ENCODE measurements around the gene ABCA12. TPM values are rescaled to one million over a fixed set of nuclear protein-coding genes. Genes with fewer than 3 reads are reported as not detected.

ABCA12 gene
- total RNA-seq, 1 donor from 2014 or later = 8.9 TPM

- TF ChIP-seq CTCF (conservative IDR thresholded peaks at IDR 0.05) = no peak
- Mint-ChIP-seq H3K36me3 (no peaks in the 10 kb centered on the region), H3K4me3 (no peak overlapping the region), H3K9me3 (peaks cover 5% of the 10 kb centered on the region), H3K4me1 (ENCODE audit: unreplicated experiment) (no peaks in the 10 kb centered on the region), H3K27ac (no peak overlapping the region), H3K27me3 (no peaks in the 10 kb centered on the region)
- no peak for DNase-seq (ENCODE audit: extremely low spot score, unreplicated experiment)
These were observed 89.1 kb downstream of the ABCA12 start for GRCh38 chr2:215049341-215049740.

GRCh38 chr2:215038421-215038820 is 100.0 kb downstream of the ABCA12 start:
- no peaks in the 10 kb centered on the region for H3K4me1 Mint-ChIP-seq (ENCODE audit: unreplicated experiment)
- TF ChIP-seq CTCF (conservative IDR thresholded peaks at IDR 0.05) = no peak
- no peaks in the 10 kb centered on the region for H3K27me3 Mint-ChIP-seq
- H3K9me3 Mint-ChIP-seq = no peaks in the 10 kb centered on the region
- DNase-seq (ENCODE audit: extremely low spot score, unreplicated experiment) = no peak
- no peak overlapping the region for H3K27ac Mint-ChIP-seq
- H3K36me3 Mint-ChIP-seq = no peaks in the 10 kb centered on the region
- H3K4me3 Mint-ChIP-seq = no peak overlapping the region

GRCh38 chr2:215036314-215036713 is 102.1 kb downstream of the ABCA12 start:
- no peak for TF ChIP-seq CTCF (conservative IDR thresholded peaks at IDR 0.05)
- no peak overlapping the region for H3K27ac Mint-ChIP-seq

GRCh38 chr2:215034154-215034553 is 104.3 kb downstream of the ABCA12 start:
- no peak for TF ChIP-seq CTCF (conservative IDR thresholded peaks at IDR 0.05)
- Mint-ChIP-seq H3K27ac (no peak overlapping the region), H3K9me3 (no peaks in the 10 kb centered on the region), H3K27me3 (no peaks in the 10 kb centered on the region), H3K4me1 (ENCODE audit: unreplicated experiment) (no peaks in the 10 kb centered on the region), H3K4me3 (no peak overlapping the region), H3K36me3 (no peaks in the 10 kb centered on the region)
- no peak for DNase-seq (ENCODE audit: extremely low spot score, unreplicated experiment)

More at GRCh38 chr2:215036314-215036713, 102.1 kb downstream of the ABCA12 start:
- no peaks in the 10 kb centered on the region for H3K4me1 Mint-ChIP-seq (ENCODE audit: unreplicated experiment)
- H3K27me3 Mint-ChIP-seq = no peaks in the 10 kb centered on the region
- H3K9me3 Mint-ChIP-seq = no peaks in the 10 kb centered on the region
- DNase-seq (ENCODE audit: extremely low spot score, unreplicated experiment) = no peak
- H3K36me3 Mint-ChIP-seq = no peaks in the 10 kb centered on the region
- no peak overlapping the region for H3K4me3 Mint-ChIP-seq

GRCh38 chr2:215032153-215032552 is 106.3 kb downstream of the ABCA12 start:
- H3K4me1 Mint-ChIP-seq (ENCODE audit: unreplicated experiment) = no peaks in the 10 kb centered on the region
- peaks cover 3% of the 10 kb centered on the region for H3K36me3 Mint-ChIP-seq
- no peaks in the 10 kb centered on the region for H3K27me3 Mint-ChIP-seq
- no peak overlapping the region for H3K27ac Mint-ChIP-seq
- DNase-seq (ENCODE audit: extremely low spot score, unreplicated experiment) = no peak
- TF ChIP-seq CTCF (conservative IDR thresholded peaks at IDR 0.05) = no peak
- H3K9me3 Mint-ChIP-seq = no peaks in the 10 kb centered on the region
- no peak overlapping the region for H3K4me3 Mint-ChIP-seq

GRCh38 chr2:215031321-215031720 is 107.1 kb downstream of the ABCA12 start:
- Mint-ChIP-seq H3K4me1 (ENCODE audit: unreplicated experiment) (no peaks in the 10 kb centered on the region), H3K27ac (no peak overlapping the region), H3K9me3 (no peaks in the 10 kb centered on the region), H3K36me3 (peaks cover 3% of the 10 kb centered on the region), H3K4me3 (no peak overlapping the region), H3K27me3 (no peaks in the 10 kb centered on the region)
- TF ChIP-seq CTCF (conservative IDR thresholded peaks at IDR 0.05) = no peak
- DNase-seq (ENCODE audit: extremely low spot score, unreplicated experiment) = no peak
